ENCODE data around the gene COPS6. TPM values are rescaled to one million over a fixed set of nuclear protein-coding genes. Genes with fewer than 3 reads are reported as not detected.
A peak's percentile ranks its signal among the peaks of the same experiment; 100 is the strongest.

The COPS6 gene
- total and polyA plus RNA-seq, 2 of the 4 experiments (the other 2 are of a cell fraction) = 185 to 325 TPM

GRCh38 chr7:100102950-100103840, 14.4 kb downstream of the COPS6 start:
- Histone ChIP-seq H3K4me1 (ENCODE audit: control insufficient read depth, insufficient read depth, low read length) (peaks cover 15% of the 10 kb centered on the region), H3K9ac (ENCODE audit: low read depth, low read length) (no peak overlapping the region), H3K79me1 (ENCODE audit: low read depth in 1 of 2, low read length in 2 of 2) (peaks cover 21 to 41% of the 10 kb centered on the region in 2 experiments), H4K8ac (ENCODE audit: low read depth in 2 of 2, low read length in 2 of 2) (peak overlapping the region; percentile 67 to 96; a peak in 3 of 4 replicates), H2BK15ac (ENCODE audit: low read depth, low read length) (peak overlapping the region; percentile 81; the same call in 2 of the 3 replicates), H2BK5ac (ENCODE audit: low read depth, low read length, poor library complexity, severe bottlenecking) (peak overlapping the region; percentile 52), H4K91ac (ENCODE audit: insufficient read depth, low read depth, low read length) (peak overlapping the region; percentile 90; the same call in 1 of the 2 replicates), H3K27ac (ENCODE audit: insufficient read depth, low read length) (peak overlapping the region; percentile 80; the same call in 1 of the 2 replicates), H3K18ac (ENCODE audit: low read depth, low read length) (no peak overlapping the region), H2AK9ac (replicated peaks; ENCODE audit: low read depth, low read length, poor library complexity) (peak overlapping the region; percentile 98), H3K27me3 (ENCODE audit: control insufficient read depth, insufficient read depth, low read length) (no peaks in the 10 kb centered on the region), H2AK5ac (ENCODE audit: low read depth, low read length) (peak overlapping the region; percentile 97), H3K4me2 (ENCODE audit: low read depth, low read length) (no peak overlapping the region), H3K14ac (replicated peaks; ENCODE audit: low read depth, low read length) (peak overlapping the region; percentile 92), H3K4ac (ENCODE audit: low read depth, low read length) (peak overlapping the region; percentile 96), H2AFZ (replicated peaks; ENCODE audit: low read length, poor library complexity) (peak overlapping the region; percentile 82), H3K23ac (ENCODE audit: low read depth, low read length) (peak overlapping the region; percentile 91; the same call in 1 of the 2 replicates), H3K9me1 (ENCODE audit: insufficient read depth, low read length) (peaks cover 5% of the 10 kb centered on the region; the same call in 1 of the 2 replicates), H2BK20ac (ENCODE audit: low read depth, low read length) (peak overlapping the region; percentile 80; the same call in 1 of the 2 replicates), H4K20me1 (ENCODE audit: insufficient read depth, low read length) (peaks cover 7% of the 10 kb centered on the region; the same call in 1 of the 2 replicates), H3K36me3 (ENCODE audit: control insufficient read depth, insufficient read depth, low read length) (peaks cover 49% of the 10 kb centered on the region), H2BK120ac (ENCODE audit: low read depth, low read length) (peak overlapping the region; percentile 88), H4K5ac (ENCODE audit: low read depth, low read length) (no peak overlapping the region), H3K4me3 (ENCODE audit: insufficient read depth, low read depth, low read length) (no peak overlapping the region), H3K56ac (ENCODE audit: extremely low read depth, insufficient read depth, low read length) (no peak overlapping the region; the same call in 1 of the 2 replicates), H3K9me3 (ENCODE audit: control insufficient read depth, insufficient read depth, low read length) (no peaks in the 10 kb centered on the region)
- POLR2A ChIA-PET (ENCODE audit: unreplicated experiment) = interaction anchor here (1.7 kb wide), 1 partner anchor 18 kb away, joined by 6 read pairs; no protein-coding TSS in a partner anchor
- BruUV-seq (replicated peaks) = no TSS peak
- CTCF ChIA-PET = no interaction called here
- dilution Hi-C loops (cut with HindIII; ENCODE audit: low sequenced_read_pairs, unreplicated experiment) = no loop called here
- in situ Hi-C loops (cut with MboI; ENCODE audit: low sequenced_read_pairs) = no loop called here
- intact Hi-C loops (cut with micrococcal nuclease) = no loop called here
- WGBS, 2 experiments (ENCODE audit: extremely low coverage in 2 of 2, insufficient read length in 1 of 2) = 26% methylated on average over 6 of the region's 17 CpGs; no CpG with 5 or more reads in 1 of the 2 experiments
- ATAC-seq (ENCODE audit: low read depth) (peak; percentile 2; the same call in 1 of the 2 replicates), DNase-seq (peak; percentile 97)
- no peak for TF ChIP-seq CTCF (conservative IDR thresholded peaks at IDR 0.05; ENCODE audit: low read depth, low read length)
- no peak for TF ChIP-seq ELK1 (IDR thresholded peaks at IDR 0.05; ENCODE audit: borderline replicate concordance, low read depth, low read length)
- no peak for TF ChIP-seq SMC3 (IDR thresholded peaks at IDR 0.05; ENCODE audit: low read depth, low read length)
- TF ChIP-seq CEBPB (IDR thresholded peaks at IDR 0.05; ENCODE audit: low read depth, low read length) = no peak
- TF ChIP-seq NFE2L2 (IDR thresholded peaks at IDR 0.05; ENCODE audit: low read depth, low read length) = no peak
- TF ChIP-seq MAZ (IDR thresholded peaks at IDR 0.05; ENCODE audit: borderline replicate concordance, low read depth, low read length) = peak; percentile 76
- no peak for TF ChIP-seq CHD1 (IDR thresholded peaks at IDR 0.05; ENCODE audit: low read depth, low read length)
- peak; percentile 14; the same call in 1 of the 2 replicates for TF ChIP-seq MAFK (IDR thresholded peaks at IDR 0.05; ENCODE audit: low read depth, low read length)
- TF ChIP-seq RCOR1 (IDR thresholded peaks at IDR 0.05; ENCODE audit: insufficient replicate concordance, low read length) = peak; percentile 87
- peak; percentile 79 for TF ChIP-seq FOS (IDR thresholded peaks at IDR 0.05; ENCODE audit: low read depth, low read length)
- no peak for TF ChIP-seq RFX5 (IDR thresholded peaks at IDR 0.05; ENCODE audit: low read depth, low read length)
- TF ChIP-seq POLR2A (IDR thresholded peaks at IDR 0.05; ENCODE audit: low read depth, low read length) = peak; percentile 61; the same call in 1 of the 2 replicates
- TF ChIP-seq USF2 (IDR thresholded peaks at IDR 0.05; ENCODE audit: low read depth, low read length) = no peak
